ENCODE measurements around the gene TDRD12.

DNA sequence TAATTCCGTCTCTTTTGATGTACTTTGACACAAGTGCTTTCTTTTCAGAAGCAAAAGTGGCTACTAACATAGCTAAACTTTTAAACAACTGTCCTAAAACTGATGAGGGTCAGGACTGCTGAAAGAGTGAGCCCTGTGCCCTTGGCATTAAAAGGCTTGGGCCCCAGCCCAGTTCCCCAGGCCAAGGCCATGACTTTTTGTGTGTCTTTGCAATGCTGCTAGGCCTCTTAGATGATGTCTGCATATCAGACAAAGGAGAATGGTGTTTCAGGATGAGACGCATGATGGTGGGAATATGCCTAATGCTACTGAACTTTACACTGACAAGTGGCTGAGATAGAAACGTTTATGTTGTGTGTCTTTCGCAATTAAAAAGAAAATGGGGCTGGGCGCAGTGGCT is 112.0 kb downstream of the TDRD12 start:
- TF ChIP-seq ZNF138 (CRISPR knock-in tag; conservative IDR thresholded peaks at IDR 0.05) = no peak
- TF ChIP-seq, protein P1, sequence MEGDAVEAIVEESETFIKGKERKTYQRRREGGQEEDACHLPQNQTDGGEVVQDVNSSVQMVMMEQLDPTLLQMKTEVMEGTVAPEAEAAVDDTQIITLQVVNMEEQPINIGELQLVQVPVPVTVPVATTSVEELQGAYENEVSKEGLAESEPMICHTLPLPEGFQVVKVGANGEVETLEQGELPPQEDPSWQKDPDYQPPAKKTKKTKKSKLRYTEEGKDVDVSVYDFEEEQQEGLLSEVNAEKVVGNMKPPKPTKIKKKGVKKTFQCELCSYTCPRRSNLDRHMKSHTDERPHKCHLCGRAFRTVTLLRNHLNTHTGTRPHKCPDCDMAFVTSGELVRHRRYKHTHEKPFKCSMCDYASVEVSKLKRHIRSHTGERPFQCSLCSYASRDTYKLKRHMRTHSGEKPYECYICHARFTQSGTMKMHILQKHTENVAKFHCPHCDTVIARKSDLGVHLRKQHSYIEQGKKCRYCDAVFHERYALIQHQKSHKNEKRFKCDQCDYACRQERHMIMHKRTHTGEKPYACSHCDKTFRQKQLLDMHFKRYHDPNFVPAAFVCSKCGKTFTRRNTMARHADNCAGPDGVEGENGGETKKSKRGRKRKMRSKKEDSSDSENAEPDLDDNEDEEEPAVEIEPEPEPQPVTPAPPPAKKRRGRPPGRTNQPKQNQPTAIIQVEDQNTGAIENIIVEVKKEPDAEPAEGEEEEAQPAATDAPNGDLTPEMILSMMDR (IDR thresholded peaks at IDR 0.05) = no peak
- TF ChIP-seq, protein P2, sequence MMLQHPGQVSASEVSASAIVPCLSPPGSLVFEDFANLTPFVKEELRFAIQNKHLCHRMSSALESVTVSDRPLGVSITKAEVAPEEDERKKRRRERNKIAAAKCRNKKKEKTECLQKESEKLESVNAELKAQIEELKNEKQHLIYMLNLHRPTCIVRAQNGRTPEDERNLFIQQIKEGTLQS (CRISPR knock-in tag; conservative IDR thresholded peaks at IDR 0.05) = no peak
- no peak for TF ChIP-seq ETV6 (CRISPR knock-in tag; IDR thresholded peaks at IDR 0.05)
- TF ChIP-seq TEAD4 (CRISPR knock-in tag; IDR thresholded peaks at IDR 0.05) = no peak
